ENCODE results near the gene HOXA9.

The HOXA9 gene

DNA sequence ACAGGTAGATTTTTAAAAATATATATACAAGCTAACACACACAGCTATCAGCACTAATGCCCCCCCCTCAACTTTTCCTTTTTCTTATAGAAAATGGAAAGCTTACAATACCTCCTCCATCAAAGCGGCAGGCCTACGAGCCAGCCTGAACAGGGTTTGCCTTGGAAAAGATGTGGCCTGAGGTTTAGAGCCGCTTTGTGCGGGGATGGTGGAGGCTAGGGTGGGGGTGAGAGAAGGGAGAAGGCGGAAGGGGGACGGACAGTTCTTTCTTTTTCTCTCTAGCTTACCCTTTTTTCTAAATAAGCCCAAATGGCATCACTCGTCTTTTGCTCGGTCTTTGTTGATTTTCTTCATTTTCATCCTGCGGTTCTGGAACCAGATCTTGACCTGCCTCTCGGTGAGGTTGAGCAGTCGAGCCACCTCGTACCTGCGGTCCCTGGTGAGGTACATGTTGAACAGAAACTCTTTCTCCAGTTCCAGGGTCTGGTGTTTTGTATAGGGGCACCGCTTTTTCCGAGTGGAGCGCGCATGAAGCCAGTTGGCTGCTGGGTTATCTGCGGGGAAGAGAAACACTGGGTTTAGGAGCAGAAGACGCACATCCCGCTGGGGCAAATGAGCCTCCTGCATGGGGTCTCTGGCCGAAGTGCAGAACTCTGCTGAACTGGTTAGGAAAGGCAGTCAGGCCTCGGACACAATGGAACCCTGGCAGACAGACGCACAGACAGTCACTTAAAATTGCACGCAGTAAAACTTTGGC lies 1.9 kb downstream of the HOXA9 start:
- no peak for DNase-seq

DNA sequence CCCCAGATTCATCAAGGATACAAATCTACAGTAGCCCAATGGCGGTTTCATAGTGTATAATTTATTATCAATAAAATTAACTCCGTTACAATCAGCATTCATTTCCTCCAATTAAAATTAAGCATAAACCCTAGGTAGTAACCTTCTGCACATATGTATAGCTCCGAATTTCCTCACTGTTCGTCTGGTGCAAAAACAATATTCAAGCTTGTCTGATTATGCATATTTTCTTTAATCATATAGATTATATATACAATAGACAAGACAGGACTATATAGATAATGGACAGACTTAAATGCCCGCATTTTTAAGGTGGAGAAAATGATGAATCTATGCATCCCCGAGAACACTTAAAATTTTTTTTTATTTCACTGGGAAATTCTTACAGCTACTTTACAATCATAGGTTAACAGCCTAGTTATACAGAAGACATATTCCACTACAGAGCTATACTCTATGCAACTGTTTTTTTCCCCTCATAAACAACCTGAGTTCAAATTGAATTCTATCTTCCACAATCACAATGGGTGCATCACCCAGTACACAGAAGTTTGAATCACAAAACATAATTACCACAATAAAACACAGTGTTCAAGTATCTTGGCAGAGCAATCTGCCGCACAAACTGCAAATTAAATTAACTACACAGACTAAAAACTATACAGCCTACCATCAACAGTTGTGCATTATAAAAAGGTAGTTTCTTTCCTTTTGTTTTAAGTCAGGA lies 2.6 kb downstream of the HOXA9 start:
- no peak for DNase-seq

DNA sequence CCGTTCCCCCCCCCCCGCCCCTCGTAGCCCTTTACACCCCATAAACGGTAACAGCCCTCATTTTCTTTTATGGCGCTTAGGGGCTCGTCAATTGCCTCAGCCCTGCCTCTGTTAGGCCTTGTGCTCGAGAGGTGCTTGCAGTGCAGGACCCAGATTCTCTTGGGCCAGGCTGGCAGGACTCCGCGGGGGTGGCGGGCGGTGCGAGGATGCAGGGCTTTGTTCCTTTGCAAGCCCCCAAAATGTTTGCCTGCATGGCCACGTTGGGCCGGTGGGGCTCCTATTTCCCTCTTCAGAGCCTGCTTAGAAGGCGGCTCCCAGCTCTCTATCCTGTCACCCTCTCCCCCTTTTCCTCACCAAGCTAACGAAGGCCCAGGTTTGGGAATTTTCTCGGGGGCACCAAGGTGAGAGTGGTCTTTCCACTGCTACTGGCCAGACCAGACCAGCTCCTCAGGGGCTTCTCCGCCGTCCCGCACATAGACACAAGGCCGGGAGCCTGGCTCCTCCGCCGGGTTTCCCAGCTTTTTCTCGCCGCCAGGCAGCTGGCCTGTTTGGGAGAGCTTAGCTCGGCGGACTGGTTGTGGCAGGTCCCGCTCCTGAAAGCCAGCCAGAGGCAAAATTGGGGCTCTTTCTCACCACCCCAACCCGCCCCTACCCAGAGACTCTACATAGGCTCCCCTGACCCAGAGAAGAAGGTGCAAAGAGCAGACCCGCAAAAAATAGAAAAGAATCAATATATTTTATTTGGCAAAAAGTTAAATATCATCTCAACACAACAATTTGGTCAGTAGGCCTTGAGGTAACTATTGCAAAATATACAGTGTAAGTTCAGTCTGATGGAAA lies 3.4 kb downstream of the HOXA9 start:
- no peak for DNase-seq

DNA sequence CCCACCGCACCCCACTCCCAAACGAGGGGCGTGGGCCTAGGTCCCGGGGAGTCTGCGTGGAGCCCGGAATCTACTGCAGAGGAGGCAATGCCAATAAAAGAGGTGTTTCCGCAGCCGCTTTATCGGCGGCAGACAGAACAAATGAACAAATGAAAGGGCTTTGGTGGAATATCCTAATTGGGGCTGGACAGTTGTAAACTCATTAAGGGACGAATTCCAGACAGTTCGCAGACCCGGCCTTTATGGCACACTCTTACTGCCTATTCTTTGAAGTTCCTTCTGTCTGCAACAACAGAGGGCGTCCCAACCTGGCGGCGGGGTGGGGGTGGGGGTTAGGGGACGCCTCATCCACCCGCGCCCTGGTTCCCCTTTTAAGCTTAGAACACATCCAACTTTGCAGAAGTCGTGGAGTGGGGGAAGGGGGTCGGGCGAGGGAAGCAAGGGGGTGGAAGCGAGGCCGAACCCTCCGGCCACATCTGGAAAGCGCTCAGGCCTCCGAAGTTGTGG lies 4.1 kb downstream of the HOXA9 start:
- DNase-seq, result no peak

DNA sequence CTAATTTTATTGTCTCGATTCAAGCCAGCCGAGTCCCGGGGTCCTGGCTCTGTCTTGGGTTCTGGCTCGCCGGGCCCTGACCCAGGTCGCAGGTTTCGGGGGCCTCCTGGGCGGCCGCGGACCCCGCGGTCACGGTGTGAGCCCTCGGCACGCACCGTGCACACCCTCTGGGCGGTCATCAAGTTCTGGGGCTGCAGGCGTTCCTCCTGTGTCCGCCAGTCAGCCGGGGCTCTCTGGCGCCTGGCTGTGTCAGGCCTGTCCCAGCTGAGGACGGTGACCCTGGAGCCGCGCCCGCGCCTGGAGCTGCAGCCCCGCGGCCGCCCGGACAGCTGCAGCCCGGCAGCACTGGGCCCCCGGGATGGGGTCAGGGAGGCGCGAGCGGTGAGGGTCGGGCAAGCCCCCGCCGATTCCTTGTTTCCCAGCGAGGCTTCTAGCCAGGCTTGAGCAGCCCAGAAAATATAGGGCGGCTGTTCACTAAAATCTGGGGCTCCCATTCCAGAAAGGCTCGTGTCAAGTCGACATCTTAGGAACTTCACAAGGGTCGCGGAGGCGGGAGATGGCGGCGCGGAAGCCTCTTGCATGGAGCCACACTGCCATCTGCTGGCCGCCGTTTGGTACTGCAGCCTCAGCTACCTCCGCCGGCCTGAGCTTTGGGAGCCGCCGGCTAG lies 4.7 kb downstream of the HOXA9 start:
- no peak for DNase-seq

DNA sequence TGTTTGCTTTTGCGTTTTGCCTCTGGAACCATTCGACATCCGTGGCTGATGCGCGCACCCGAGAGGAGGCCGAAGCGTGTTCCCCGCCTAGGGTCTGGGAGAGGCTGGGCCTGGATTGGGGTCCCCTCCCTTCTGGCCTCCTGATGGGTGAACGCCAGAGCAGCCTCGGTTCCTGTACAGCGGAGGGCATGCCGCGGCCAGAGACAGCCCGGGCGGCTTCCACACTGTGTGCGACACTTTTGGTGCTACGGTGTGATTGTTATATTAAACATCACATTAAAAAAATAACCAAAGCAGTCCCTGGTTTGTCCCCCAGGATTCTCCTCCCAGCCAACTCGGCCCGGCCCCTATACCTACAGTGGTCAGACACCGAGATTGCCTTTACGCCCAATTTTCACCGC lies 5.2 kb downstream of the HOXA9 start:
- DNase-seq, result no peak

DNA sequence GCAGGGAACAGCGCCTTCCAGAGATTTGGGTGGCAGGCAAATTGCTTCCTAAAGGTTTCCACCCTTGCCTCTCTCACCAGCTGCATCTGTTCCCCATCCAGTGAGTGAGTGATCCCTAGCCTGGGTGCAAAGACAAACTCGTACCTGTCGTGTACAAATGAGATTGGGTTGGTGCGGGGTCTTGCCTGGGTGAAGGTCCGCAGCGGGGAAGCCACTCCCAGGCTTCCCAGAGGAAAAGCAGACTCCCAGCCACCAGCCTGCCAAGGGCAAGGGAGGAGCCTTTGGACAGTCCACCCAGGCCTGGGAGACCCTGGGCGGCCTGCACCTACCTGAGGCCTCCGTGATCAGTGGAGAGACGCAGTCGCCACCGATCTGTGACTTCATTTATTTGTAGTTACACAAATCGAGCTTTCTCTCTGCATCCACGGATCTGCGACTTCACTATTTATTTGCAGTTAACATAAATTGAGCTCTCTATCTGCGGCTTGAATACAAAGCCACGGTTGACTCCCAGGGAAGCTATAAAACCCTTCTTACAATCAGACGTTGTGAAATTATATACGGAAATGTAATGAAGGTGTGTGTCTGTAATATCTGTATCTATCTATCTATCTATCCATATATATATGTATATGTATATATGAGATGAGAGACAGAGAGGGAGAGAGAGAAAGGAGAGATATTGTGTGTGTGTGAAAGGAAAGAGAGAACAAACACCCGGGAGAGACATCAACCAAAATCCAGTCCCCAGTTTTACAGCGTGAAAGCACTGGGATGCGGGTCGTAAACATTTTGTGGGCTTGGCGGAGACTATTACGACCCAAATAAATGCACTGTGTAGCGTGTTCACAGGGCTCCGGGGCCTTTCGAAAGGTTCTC lies 5.8 kb downstream of the HOXA9 start:
- no peak for DNase-seq

DNA sequence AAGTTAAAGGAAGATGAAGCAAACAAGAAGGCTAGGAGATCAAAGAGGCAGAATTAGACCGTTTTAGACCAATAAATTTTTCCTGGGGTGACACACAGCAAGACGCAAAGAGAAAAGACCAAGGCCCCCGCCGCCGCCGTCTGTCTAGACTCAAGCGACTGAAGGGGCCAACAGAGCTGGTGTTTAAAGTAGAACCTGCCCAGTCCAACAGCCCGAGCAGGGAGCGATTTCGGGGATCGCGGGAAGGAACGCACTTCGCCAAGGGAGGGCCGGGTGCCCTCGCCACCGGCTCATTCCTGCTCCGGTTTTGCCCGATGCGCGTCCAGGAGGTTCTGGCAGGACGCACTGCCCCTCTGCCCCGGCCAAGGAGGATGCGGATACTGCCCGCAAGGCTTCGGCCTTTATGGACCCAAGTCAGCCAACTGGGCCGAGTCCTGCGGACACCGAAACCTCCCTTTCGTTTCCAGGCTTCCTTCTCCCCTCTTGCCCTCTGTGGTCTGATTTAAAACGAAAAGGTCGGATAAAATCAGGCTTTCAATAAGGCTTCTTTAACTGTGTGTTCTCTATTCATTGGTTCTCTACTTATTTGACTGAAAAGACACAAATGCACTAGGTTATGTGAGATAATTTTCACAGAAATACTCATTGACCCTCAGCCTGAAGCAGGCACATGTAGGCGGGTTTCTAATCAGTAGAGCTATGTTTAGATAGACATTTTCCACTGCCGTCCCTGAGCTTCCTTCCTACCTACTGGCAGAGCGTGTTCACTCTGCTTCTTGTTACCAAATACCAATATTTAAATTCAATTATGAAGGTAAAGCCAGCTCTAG lies 6.7 kb downstream of the HOXA9 start:
- DNase-seq, result no peak

DNA sequence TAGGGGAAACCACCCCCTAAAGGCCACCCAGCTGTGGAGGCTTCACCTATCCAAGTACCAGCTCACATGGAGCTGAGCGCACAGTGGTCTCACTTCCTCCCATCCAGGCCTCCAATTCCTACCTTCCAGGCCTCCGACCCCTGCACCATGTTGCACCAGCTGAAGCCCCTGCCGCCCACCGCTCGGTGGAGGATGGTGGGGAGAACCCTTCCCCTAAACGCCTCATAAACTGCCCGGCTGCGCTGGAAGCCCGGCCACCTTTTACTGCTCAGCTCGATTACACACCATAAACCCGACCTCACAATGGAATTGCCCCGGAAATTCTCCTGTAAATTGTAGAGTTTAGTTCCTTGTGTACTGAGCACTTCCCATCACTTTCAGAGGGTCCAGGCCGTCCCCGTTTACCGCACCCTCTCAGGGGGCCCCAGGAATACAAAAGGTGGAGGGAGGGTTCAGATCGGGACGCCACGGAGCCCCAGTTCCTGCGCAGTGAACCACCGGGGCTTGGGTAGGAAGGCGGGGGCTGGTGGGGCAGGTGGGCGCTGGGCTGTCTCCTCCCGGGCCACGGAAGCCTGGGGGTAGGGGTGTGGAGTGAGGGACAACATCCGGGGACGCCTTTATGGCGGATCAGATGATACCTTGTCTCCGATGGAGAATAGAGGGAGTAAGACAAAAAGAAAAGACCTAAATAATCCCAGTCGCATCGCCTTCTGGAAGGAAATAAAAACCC lies 7.5 kb downstream of the HOXA9 start:
- DNase-seq, result no peak

DNA sequence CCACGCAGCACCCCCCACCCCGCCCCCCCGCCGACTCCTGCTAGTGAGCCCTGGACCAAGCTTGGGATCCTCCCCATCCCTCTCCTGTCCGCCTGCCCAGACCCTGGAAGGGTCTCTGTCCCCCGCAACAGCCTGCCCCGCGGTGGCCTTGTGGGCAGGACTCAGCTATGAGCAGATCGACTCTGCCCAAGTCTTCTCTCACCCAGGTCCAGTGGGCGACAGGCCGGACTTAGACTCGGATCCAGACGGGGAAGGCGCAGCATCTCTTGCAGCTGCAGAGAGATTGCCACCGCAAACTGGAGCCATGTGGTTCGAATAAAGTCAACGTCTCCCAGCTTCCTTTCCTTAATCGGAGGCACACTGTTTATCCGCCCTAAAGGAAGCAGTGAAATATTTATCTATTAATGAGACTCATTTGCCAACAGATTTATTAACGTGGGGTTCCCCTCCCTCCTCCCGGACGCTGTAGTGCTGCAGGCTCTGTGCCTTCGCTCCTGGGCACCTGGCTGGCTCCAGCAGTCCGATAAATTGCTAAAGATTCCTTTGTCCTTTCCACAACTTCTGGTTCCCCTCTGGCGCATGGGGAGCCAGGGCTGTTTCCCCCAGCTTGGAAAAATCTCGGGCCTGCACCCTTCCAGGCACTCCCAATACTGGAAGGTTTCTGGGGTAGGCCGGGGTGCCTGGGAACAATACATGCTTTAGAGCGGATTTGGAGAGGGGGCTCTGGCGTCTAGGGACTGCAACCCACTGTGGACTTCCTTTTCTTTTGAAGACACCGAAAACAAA lies 8.2 kb downstream of the HOXA9 start:
- DNase-seq, result no peak

DNA sequence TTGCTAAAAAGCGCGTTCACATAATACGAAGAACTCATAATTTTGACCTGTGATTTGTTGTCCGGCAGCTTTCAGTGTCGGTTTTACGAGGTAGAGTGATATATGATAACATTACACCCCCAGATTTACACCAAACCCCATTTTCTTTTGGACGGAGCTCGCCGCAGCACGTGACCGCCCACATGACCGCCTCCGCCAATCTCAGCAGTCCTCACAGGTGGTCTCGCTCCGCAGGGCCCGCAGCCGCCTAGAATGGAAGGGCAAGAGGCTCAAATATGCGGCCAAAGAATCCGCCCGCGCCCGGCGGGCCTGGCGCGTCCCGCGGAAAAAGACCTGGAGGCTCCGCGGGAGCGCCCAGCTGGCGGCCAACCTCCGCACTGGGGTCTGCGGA lies 8.8 kb downstream of the HOXA9 start, which contains the start of gene HOXA7:
Gene HOXA7, minus strand, starts transcription at position 168 of the 391 bp plus-strand sequence. Its CDS starts 130 bp downstream, at position 38.
- no peak for DNase-seq

DNA sequence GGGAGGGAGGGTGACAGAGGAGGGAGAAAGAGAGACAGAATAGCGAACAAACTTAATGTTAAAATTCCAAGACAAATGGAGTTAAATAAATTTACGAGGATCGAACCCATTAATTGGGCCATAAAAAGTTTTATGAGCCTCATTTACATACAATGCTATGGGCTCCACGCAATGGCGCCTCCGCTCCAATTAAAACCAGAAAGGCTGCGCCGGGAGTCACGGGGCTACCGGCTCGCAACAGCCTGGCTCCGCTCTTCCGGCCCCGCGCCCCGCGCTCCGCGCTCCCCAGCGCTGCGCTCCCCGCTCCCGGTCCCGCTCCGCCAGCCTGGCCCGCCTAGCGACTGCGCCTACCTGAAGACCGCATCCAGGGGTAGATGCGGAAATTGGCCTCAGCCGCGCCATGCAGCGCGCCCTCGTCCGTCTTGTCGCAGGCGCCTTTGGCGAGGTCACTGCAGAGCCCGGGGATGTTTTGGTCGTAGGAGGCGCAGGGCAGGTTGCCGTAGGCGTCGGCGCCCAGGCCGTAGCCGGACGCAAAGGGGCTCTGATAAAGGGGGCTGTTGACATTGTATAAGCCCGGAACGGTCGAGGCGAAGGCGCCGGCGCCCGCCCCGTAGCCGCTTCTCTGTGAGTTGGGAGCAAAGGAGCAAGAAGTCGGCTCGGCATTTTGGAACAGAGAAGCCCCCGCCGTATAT lies 9.4 kb downstream of the HOXA9 start:
- DNase-seq, result no peak

DNA sequence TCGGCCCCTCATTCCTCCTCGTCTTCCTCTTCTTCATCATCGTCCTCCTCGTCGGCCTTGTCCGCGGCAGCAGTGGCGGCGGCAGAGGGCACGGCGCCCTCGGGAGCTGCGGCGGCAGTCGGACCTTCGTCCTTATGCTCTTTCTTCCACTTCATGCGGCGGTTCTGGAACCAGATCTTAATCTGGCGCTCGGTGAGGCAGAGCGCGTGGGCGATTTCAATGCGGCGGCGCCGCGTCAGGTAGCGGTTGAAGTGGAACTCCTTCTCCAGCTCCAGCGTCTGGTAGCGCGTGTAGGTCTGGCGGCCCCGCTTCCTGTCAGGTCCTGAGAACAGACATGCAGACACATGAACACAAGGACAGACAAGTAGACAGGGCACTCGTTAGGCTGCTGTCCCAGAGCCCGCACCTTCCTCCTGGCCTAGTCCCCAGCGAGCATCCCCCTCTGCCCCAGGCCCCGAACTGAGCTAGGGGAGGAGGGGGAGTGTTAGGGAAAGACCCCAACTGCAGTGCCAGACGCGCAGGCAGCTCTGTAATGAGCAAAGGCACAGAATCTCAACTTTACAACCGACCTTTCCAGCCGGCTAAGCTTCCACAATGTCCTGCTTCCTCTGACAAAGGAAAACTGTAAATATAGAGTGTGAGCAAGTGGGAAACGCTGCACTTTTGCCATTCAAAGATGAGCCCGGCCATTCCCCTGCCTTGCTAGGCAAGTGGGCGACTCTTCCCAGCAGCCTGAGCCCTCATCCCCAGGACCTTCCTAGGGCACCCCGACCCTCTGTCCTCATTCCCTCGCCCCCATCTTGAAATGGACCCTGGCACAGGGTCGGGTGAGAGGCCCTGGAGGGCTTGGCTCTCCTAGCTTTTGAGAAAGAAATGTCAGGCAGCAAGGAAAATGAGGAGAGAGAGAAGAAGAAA lies 10.2 kb downstream of the HOXA9 start:
- DNase-seq, result no peak

DNA sequence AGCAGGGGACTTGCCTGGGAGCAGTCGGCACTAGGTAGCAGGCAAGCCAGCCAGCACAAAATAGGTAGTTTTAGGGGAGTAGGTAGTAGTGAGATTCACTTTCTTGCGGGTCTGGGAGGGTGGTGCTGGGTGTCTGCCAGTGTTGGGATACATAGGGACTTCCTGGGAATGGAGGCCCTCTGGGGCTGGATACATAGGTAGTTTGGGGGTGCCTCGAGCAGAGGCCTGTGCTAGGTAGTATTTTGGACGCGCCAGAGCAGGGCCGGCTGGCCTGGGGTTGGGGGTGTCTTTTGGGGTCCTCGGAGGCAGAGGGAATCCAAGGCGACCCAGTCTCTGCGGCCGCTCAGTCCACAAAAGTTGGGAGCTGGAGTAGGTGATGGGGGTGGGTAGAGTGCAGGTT lies 11.0 kb downstream of the HOXA9 start:
- DNase-seq, result no peak

DNA sequence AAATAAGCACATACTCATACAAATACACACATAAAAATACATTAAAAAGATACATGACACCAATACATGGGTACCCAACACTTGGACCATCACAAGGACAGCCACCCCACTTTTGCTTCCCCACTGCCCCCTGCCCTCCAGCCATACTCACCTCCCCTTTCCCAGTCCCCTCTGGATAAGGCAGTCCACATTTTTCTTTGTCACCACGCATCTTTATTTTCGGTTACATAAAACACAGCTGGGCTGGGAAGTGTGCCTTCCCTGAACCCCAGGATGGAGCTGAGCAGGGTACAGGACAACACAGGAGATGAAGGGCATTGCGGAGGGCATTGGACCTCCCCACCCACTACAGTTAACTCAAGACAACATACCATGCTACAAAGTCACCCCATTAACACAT lies 11.8 kb downstream of the HOXA9 start:
- DNase-seq, result no peak

DNA sequence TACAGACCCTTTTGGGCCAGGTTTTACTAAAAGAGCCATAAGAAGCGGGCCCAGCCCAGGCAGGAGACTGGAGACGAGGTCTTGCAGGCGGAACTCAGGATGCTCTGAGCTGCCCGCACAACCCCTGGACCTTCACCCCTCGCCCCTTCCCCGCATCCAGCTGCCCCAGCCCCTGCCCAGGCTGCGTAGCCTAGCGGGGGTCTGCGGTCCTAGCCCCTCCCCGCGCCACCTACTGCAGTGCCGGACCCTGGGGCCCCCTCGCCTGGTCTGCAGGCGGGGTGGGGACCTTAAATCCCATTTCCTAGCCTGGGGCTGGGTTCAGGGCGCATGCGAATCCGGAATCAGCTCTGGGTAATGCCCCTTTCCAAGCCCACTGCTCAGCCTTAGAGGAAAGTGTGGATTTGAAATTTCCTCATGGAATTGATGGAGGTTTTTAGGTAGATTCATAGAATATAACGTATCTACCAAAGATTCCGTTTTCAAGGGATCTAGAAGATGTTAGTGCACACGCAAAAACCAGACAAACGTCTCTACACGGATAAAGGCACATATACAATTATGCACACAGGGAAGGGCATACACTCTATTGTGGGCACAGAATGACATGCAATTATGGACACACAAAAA lies 12.4 kb downstream of the HOXA9 start:
- DNase-seq, result no peak
